Stimulated activated CD8-positive, alpha-beta memory T cell treated with anti-CD3 and anti-CD28 coated beads, Interleukin-2, amount 100 ng/mL, for 48 hours (primary cell): ENCODE measurements around the gene GOLPH3.
"Not testable (repeated sequence)": the region's sequence is repeated elsewhere in the genome, so short reads cannot be mapped to it uniquely, and the experiment has no call there.

Source experiments
- DNase-seq, 2 donors: peaks; one replicate each; pipeline ENCODE4 v3.0.0-alpha.2; 2020; ENCODE audit warnings: low read depth in 2 of 2

Gene GOLPH3

DNA sequence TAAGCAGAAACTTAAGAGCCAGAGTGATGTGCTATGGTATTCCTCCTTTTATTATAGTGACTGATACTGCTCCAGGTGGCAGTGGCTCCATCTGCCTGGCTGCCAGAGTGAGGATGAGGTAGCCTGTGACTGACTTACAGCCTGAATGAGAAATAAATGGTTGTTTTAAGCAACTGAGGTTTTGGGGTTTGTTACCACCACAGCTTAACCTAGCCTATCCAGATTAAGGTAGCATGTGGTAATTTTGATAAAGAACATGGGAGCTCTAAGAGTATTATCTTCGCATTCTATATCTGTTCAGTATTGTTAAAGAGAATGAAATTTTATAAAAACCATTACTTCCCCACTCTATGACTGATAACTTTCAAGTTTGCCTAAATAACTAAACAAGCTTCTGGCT is 39.0 kb downstream of the GOLPH3 start:
- no peak for DNase-seq

DNA sequence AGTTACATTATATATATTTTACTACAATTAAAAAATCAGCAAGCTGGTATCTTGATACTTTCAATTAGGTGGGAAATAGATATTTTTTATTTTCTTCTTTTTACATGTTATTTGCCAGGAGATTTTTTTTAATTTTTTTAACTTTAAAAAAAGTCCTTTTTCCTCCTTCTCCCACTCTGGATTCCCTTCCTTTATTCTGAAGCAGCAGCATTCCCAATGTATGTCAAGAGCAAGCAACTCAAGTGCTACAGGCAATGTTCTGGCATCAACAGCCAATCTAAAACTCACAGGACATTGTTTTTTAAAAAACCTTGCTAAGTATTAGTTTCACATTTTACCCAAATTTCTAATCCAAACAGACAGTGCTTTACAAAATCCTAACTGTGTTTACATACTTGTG is 41.4 kb downstream of the GOLPH3 start:
- DNase-seq, result no peak

DNA sequence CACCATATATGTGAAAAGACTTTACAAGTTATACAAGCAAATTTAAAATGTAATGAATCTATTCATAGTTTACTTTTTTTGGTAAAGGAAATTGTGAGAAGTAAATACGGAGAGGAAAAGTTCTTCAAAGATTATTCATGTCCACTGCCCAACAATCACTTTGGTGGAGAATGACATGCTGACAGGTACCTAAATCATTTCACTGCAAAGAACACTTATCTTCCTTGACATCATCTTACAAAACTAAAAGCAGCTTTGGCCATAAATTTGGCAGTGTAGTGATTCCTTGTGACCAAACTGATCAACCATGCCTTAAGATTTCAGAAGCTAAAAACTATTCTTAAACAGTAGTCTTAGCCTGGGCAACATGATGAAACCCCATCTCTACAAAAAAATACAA is 42.5 kb downstream of the GOLPH3 start:
- no peak for DNase-seq

GRCh38 chr5:32130865-32131264 is 43.3 kb downstream of the GOLPH3 start:
- DNase-seq, result no peak

DNA sequence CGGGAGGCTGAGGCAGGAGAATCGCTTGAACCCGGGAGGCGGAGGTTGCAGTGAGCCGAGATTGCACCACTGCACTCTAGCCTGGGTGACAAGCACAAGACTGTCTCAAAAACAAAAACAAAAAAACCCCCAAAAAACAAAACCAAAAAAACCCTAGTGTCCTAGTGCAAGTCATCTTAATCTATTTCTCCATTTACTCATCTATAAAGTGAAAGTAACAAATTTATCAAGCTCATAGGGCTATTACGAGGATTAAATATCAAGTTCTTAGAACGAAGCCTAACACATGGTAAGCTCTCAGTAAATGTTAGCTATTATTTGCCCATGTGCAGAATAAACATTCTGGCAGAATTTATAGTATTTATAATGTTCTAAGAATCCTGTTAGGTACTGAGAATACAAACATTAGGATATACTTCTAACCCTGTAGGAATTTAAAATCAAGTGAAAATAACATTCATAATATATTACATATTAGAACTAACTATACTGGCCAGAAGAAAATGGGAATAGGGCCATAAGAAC is 45.0 kb downstream of the GOLPH3 start:
- DNase-seq, result no peak

- no peak for DNase-seq
Observed at GRCh38 chr5:32127711-32128110, 46.4 kb downstream of the GOLPH3 start.

DNA sequence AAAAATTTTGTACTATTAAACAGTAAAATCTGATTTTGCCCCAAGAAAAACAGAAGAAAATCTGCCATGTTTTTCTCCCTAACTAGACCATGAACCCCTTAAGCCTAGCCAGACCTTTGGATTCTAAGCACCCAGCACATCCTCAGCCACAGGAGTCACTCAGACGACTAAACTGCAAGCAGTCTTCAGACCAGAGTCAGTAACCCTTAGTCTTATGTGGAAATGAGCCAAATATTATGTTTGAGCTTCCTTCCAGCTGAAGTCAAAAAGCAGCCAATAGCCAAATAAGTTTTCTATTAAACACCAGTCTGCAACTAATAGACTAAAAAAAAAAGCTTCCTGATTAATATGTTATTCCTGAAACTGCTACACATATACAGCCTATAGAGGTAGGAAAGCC is 47.4 kb downstream of the GOLPH3 start:
- DNase-seq, result no peak

GRCh38 chr5:32123889-32124676 is 50.0 kb downstream of the GOLPH3 start:
- DNase-seq, result no peak

DNA sequence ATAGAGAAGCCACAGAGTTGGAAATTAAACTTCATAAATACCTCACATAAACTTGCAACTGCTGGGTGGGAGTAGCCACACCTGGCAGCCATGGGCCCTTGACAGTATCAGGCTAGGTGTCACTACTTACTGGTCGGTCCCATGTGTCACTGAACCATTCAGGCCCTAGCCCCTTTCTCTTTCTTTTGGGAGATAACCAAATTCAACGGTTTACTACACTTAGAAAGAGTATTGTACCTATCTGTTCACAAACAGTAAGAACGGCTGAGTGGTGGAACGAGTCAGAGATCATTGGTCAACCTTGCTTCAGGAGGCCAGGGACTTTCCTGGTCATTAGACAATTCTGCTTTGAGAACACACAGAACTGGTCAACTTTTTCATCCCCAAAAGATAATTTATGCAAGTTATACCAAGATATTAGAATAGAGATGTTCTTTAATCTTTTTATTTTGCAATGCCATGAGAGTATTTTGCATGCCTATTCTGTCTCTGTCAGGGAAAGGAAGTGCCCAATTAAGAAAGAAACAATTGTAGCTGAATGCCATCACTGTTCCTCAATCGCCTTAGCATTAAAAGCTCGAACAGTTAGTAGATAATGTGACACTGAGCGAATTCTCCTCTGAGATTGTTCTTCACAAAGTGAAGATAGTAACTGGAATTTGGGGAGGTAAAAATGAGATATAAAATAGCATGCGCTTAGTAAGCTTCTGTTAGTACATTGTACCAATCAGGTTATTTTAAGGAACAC is 50.9 kb downstream of the GOLPH3 start:
- DNase-seq, result no peak

GRCh38 chr5:32118922-32119321 is 55.2 kb downstream of the GOLPH3 start:
- DNase-seq, result not testable (repeated sequence)

GRCh38 chr5:32116574-32117313 is 57.4 kb downstream of the GOLPH3 start:
- DNase-seq, result no peak

DNA sequence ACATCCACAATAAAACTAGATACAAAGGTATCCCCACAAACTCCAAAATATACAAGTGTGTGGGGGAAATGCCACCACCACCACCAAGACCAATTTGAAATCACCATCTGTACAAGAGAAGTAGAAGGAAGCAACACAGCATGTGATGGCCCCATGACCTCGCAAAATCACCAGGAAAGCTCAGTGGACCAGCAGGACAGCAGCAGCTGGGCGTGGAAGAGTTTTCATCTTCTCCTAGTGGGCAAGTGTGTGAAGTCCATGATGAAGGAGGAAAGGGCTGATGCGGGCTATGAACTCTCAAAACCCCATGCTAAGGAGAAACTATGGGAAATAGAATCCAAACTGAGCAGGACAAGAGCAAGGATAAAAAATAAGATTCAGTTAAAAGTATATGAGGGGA is 58.1 kb downstream of the GOLPH3 start:
- DNase-seq, result no peak

DNA sequence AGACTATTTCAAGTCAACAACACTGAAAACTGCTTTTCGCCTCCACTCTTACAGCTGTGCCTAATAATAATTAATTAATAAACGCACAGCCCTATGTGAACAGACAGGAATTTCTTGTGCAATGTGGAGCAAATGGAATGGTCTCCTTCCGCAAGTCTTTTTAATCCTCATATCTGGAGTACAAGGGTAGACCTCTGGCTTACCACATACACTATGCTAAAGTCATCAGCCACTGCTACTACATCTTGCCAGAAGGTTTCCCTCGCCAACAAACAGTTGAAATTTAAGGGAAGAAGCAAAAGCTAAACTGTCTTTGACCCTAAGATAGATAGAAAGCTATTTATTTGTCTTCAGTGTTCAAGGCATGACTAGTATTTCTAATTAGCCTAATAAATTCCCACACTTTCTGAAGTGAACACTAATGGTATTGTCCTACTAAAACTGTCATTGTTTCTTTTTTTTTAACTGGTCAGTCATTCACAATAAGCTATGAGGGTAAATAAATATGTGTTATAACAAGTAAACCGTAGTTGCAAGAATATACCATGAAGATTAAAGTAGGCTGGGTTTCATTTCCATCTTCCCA is 63.9 kb downstream of the GOLPH3 start:
- no peak for DNase-seq

DNA sequence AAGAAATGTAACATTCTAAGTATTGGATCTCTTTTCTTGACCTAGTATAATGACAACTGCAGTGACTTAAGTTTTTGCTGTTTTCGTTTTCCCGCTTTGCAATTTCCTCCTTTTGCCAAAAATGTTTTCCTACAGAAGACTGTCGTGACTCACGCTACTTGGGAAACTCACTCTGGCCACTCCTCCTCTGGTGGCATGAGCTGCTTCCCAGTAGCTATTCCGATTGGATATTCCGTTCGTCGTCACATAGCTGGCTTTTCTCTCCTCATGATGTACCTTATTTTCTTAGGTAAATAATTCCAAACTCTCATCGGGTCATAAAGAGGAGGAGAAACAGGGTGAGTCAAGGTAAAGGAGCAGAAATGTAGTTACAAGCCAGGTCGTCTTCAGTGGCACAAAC is 64.9 kb downstream of the GOLPH3 start:
- DNase-seq, result no peak

DNA sequence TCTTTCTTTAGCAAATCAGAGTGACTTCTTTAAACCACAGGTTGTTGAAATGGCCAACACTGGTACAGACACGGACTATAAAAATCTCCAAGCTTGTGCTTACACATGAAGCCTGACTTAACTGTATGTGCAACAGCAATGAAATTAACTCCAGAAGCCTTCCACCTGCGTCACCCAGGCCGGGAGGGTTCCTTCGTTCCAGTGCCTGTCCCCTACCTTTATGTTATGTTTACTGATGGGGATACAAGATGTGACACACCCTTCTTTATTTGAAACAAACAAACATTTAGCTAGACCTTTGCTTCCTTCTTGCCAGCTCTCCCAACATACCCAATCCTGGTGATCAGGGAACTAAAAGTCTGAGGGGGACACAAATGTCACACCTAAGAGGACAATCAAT is 66.0 kb downstream of the GOLPH3 start:
- DNase-seq, result no peak

GRCh38 chr5:32107291-32107690 is 66.8 kb downstream of the GOLPH3 start:
- no peak for DNase-seq

DNA sequence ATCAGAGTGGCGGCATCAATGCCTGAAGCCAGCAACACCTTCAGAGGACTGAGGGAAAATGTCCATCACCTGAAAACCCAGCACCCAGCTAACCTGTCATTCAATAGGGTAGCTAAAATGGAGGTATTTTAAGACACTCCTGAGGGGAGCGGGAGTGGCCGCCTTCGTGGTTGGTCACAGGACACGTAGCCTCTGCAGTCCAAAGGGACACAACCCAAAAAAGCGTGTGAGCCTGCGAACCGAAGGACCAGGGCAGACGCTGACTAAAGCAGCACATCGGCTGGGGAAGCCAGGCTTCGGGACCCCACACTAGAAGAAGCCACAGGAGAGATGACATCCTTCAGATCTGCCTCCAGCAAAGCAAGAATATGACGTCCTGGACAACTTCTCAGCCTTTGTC is 70.6 kb downstream of the GOLPH3 start:
- no peak for DNase-seq

DNA sequence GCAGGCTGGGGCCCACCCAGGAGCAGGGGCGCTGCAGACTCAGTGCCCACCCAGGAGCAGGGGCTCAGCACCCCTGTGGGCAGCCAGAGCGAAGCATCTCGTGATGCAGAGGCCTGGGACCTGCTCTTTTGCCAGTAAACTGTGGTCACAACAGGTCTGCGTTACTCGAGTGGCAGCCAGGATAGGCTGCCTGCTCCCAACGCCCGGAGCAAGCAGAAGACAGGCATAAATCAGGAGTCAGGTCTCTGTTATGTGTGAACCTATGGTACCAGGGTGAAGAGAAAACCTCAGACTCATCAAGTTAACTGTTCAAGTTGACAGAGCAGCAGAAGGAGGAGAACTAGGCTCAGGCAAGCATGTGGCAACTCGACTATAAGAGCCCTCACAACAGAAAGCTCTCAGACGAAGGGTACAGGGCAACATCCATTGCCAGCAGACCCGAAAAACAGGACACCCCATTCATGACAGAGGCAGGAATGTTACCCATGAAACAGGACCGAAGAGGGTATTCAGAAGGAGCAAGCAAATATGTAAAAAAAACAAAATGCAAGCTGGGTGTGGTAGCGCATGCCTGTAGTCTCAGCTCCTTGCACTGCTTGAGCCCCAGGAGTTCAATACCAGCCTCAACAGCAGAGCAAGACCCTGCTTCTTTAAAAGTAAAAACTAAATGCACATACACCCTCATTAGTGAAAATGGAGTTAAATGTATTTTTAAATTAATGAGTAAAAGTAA is 71.7 kb downstream of the GOLPH3 start:
- DNase-seq, result no peak

DNA sequence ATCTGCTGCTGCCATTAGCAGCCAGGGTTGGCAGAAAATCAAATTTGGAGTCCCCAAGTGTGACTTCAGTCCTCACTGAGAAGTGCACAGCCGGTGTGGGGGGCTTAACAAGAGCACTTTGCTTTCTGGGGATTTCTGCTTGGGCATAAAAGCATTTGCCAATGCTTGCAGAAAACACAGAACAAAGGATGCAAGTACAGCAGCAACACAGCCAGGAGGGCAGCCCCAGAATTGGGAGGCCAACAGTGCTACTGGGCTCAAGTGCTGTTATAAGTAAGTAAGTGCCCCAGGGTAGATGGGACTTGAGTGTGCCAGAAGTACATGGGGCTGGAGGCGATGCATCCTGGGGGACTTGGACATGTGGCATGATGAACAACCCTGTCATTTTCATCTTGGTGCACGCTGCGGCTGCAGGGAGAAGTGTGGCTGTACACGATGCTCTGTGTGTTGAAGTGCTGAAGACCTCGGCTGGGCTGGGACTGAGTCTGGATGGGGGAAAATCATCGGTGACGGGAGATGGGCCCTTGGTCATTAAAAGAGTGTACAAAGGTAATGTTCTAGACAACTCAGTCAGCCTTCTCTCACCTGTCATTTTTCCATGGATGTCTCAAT is 73.3 kb downstream of the GOLPH3 start:
- DNase-seq, result no peak

DNA sequence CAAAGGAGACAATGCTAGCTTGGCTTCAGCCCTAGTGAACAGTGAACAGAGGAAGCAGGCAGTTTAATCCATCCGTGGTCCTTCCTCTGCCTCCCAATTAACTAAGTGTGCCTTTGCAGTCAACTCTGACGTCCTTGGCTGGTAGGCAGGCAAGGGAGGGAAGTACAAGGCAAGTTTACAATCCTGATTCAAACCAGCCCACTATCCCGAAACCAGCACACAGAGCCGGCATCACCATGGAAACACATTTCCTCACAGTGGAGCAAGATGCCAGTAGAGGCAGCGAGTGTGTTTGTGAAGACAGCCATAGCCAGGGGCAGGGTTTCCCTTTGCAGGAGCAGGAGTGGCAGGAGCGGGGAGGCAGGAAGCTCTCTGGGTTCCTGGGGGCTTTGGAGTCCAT is 73.9 kb downstream of the GOLPH3 start:
- no peak for DNase-seq

DNA sequence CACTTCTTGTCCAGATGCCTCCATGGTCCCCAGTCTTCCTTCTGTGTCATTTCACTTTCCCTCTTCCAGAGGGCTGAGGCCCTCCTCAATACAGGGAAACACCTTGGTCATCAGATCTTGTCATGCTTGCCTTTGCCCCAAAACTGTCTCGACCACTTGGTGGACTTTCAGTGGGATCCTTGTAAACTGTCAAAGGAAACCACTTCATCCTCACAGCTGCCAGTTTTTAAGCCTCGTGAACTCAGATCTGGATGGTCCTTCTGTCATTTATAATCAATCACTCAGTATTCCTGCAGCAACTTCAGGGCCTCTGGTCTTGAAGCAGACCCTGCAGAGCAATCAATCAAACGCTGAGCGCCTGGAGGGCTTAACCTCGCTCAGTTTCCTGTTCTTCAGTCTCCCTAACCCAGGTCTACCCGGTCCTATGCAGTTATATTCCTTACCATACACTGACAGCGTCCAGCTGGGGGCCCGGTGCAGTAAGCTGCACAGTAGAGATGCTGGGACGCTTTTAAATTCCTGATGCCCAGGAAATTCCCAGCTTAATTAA is 74.6 kb downstream of the GOLPH3 start:
- no peak for DNase-seq
